GM12892 (cell line): ENCODE measurements around the gene PDE7B.

Experiments
- POLR2A ChIP-seq: IDR thresholded peaks from 2 replicates; pipeline ENCODE4 v1.6.1; 2011; ENCODE audit warnings: low read depth, low read length, control low read depth
- POLR2AphosphoS5 ChIP-seq: IDR thresholded peaks from 2 replicates; pipeline ENCODE4 v1.6.1; 2011; ENCODE audit warnings: low read depth, low read length, control low read depth
- TAF1 ChIP-seq: IDR thresholded peaks from 2 replicates; pipeline ENCODE4 v1.6.1; 2011; ENCODE audit warnings: low read depth, mild to moderate bottlenecking, control low read depth, low read length, borderline replicate concordance

DNA sequence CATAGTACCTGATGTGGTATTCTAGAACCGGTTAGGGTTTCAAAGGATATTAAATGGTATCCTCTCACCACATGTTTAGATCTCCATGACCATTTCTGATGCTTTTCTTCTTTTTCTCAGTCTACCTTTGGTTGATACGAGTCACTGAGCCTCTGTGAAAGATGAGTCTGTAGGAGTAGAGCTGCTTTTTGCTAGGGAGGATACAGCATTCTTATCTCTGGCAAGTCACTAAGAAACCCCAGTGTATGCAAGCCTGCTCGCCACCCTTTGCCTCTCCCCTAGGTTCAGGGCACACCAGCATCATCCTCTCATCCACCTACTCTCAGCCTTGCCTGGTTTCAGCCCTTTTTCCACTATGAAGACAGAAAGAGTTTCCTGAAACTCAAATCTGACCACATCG, 308.7 kb downstream of the PDE7B start:
- TF ChIP-seq POLR2A = no peak
- no peak for TF ChIP-seq POLR2AphosphoS5
- TF ChIP-seq TAF1 = no peak
